Parathyroid adenoma (tissue), 2 donors: ENCODE results near the gene SELENOI.

ENCODE experiments used
- H2AFZ ChIP-seq: fragments of 300-600 bp; sonication (generic); one replicate; pipeline ENCODE4 v1.7.0; 2017; ENCODE audit warnings: antibody characterized with exemption, mild to moderate bottlenecking
- H3K27ac ChIP-seq: fragments of 300-600 bp; sonication (generic); one replicate; pipeline ENCODE4 v1.7.0; 2017
- H3K27me3 ChIP-seq: fragments of 300-600 bp; sonication (generic); one replicate; pipeline ENCODE4 v1.7.0; 2017; ENCODE audit warnings: low read length; ENCODE audit not compliant: control insufficient read depth, insufficient read depth
- H3K36me3 ChIP-seq: fragments of 300-600 bp; sonication (generic); one replicate; pipeline ENCODE4 v1.7.0; 2017; ENCODE audit warnings: low read length; ENCODE audit not compliant: control insufficient read depth, insufficient read depth
- H3K4me1 ChIP-seq: fragments of 300-600 bp; sonication (generic); one replicate; pipeline ENCODE4 v1.7.0; 2017; ENCODE audit warnings: control low read depth
- H3K4me2 ChIP-seq: fragments of 300-600 bp; sonication (generic); one replicate; pipeline ENCODE4 v1.7.0; 2017; ENCODE audit warnings: low read length
- H3K4me3 ChIP-seq: fragments of 300-600 bp; sonication (generic); one replicate; pipeline ENCODE4 v1.7.0; 2017; ENCODE audit warnings: low read depth, low read length
- H3K79me2 ChIP-seq: fragments of 300-600 bp; sonication (generic); one replicate; pipeline ENCODE4 v1.7.0; 2017; ENCODE audit warnings: control low read depth
- H3K9ac ChIP-seq: fragments of 300-600 bp; sonication (generic); one replicate; pipeline ENCODE4 v1.7.0; 2017; ENCODE audit warnings: mild to moderate bottlenecking
- H3K9me3 ChIP-seq: fragments of 300-600 bp; sonication (generic); one replicate; pipeline ENCODE4 v1.7.0; 2017; ENCODE audit warnings: low read length; ENCODE audit not compliant: control insufficient read depth
- CTCF ChIP-seq: fragments of 300-600 bp; sonication (generic); IDR thresholded peaks from one replicate; pipeline ENCODE4 v1.7.0; 2017; ENCODE audit warnings: antibody characterized with exemption, mild to moderate bottlenecking
- donor health status: primary hyperparathyroidism.

Gene SELENOI

GRCh38 chr2:26345545-26346453, at the start of gene SELENOI:
Gene SELENOI, plus strand, starts transcription at chr2:26346143. Its CDS starts 90 bp downstream, at chr2:26346233.
- Histone ChIP-seq H3K79me2 (peaks cover 25% of the 10 kb centered on the region), H2AFZ (peak within 1 kb of the TSS; percentile 97), H3K27ac (peak within 1 kb of the TSS; percentile 90), H3K4me1 (peaks cover 7% of the 10 kb centered on the region), H3K4me2 (peak within 1 kb of the TSS; percentile 69), H3K9ac (peak within 1 kb of the TSS; percentile 47), H3K36me3 (no peaks in the 10 kb centered on the region), H3K4me3 (peak within 1 kb of the TSS; percentile 76), H3K9me3 (no peaks in the 10 kb centered on the region), H3K27me3 (no peaks in the 10 kb centered on the region)
- peak; percentile 20 for TF ChIP-seq CTCF

GRCh38 chr2:26297061-26297460, 48.9 kb upstream of the SELENOI start:
- no peaks in the 10 kb centered on the region for H3K79me2 ChIP-seq
- no peak overlapping the region for H3K4me3 ChIP-seq
- no peaks in the 10 kb centered on the region for H3K36me3 ChIP-seq
- H2AFZ ChIP-seq: no peak overlapping the region
- no peak overlapping the region for H3K27ac ChIP-seq
- no peak overlapping the region for H3K4me2 ChIP-seq
- no peak overlapping the region for H3K9ac ChIP-seq
- H3K4me1 ChIP-seq: peaks cover 6% of the 10 kb centered on the region
- H3K27me3 ChIP-seq: no peaks in the 10 kb centered on the region
- no peak for TF ChIP-seq CTCF
- H3K9me3 ChIP-seq: no peaks in the 10 kb centered on the region

GRCh38 chr2:26298286-26298637, 47.7 kb upstream of the SELENOI start:
- Histone ChIP-seq H3K79me2 (no peaks in the 10 kb centered on the region), H2AFZ (peak overlapping the region; percentile 89), H3K4me1 (peaks cover 6% of the 10 kb centered on the region), H3K27ac (no peak overlapping the region), H3K36me3 (no peaks in the 10 kb centered on the region), H3K4me2 (no peak overlapping the region), H3K4me3 (no peak overlapping the region), H3K9ac (no peak overlapping the region), H3K27me3 (no peaks in the 10 kb centered on the region), H3K9me3 (no peaks in the 10 kb centered on the region)
- no peak for TF ChIP-seq CTCF

- no peak for TF ChIP-seq CTCF
- Histone ChIP-seq H3K4me3 (peak overlapping the region; percentile 63), H3K27ac (peak overlapping the region; percentile 63), H3K9ac (no peak overlapping the region), H3K36me3 (no peaks in the 10 kb centered on the region), H3K9me3 (no peaks in the 10 kb centered on the region), H2AFZ (peak overlapping the region; percentile 89), H3K27me3 (no peaks in the 10 kb centered on the region), H3K79me2 (no peaks in the 10 kb centered on the region), H3K4me1 (peaks cover 6% of the 10 kb centered on the region), H3K4me2 (peak overlapping the region; percentile 80)
Observed at GRCh38 chr2:26298638-26299393, 47.1 kb upstream of the SELENOI start.
